Coronary artery (tissue), 2 donors: ENCODE measurements around the gene CTBP1.

ENCODE experiments used
- DNase-seq: peaks from one replicate; pipeline ENCODE4 v3.0.0-alpha.2; 2017; ENCODE audit warnings: low spot score
- H3K27ac ChIP-seq, 2 donors: fragments of 200-600 bp; sonication (generic); one replicate each; pipeline ENCODE4 v1.5.1; 2016 to 2019
- H3K4me3 ChIP-seq: fragments of 200-600 bp; sonication (generic); 2 replicates; pipeline ENCODE4 v1.5.1; 2016; ENCODE audit warnings: mild to moderate bottlenecking, moderate library complexity
- TF ChIP-seq, protein P1 (sequence below): fragments of 200-600 bp; sonication (generic); IDR thresholded peaks from one replicate; pipeline ENCODE4 v1.5.1; 2019; ENCODE audit warnings: antibody characterized with exemption

CTBP1 gene

DNA sequence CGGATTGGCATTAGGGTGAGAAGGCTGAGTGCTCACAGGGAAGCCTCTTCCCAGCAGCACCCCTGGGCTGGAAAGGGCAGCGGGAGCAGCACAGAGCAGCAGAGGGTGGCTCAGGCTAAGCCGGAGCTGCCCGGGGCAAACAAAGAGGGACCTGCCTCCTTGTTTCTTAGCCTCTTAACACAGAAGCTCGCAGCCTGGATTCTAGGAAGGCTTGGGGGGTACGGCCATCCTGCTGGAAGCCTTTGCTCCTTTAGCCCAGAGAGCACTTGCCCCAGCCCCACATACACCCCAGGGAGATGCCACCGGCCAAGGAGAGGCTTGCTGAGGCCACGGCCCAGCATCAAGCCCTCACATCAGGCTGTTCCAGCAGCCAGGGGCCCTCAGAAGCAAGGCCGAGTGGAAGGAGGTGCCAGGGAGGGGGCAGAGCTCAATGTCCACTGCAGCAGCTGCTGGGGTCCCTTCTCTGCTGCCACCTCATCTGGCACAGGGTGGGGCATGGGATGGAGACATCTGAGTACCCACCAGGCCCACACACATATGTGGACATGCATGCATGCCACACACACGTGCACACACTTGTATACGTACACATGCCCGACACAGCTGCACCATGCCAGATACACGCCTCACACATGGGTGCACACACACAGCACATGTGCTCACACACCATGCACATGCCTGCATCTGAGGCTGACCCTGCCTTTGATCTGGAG is 56.3 kb downstream of the CTBP1 start:
- H3K4me3 ChIP-seq, result peak overlapping the region; percentile 48
- DNase-seq, result peak; percentile 75
- TF ChIP-seq, protein P1, sequence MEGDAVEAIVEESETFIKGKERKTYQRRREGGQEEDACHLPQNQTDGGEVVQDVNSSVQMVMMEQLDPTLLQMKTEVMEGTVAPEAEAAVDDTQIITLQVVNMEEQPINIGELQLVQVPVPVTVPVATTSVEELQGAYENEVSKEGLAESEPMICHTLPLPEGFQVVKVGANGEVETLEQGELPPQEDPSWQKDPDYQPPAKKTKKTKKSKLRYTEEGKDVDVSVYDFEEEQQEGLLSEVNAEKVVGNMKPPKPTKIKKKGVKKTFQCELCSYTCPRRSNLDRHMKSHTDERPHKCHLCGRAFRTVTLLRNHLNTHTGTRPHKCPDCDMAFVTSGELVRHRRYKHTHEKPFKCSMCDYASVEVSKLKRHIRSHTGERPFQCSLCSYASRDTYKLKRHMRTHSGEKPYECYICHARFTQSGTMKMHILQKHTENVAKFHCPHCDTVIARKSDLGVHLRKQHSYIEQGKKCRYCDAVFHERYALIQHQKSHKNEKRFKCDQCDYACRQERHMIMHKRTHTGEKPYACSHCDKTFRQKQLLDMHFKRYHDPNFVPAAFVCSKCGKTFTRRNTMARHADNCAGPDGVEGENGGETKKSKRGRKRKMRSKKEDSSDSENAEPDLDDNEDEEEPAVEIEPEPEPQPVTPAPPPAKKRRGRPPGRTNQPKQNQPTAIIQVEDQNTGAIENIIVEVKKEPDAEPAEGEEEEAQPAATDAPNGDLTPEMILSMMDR, result no peak
- H3K27ac ChIP-seq, result peak overlapping the region; percentile 82 to 89

DNA sequence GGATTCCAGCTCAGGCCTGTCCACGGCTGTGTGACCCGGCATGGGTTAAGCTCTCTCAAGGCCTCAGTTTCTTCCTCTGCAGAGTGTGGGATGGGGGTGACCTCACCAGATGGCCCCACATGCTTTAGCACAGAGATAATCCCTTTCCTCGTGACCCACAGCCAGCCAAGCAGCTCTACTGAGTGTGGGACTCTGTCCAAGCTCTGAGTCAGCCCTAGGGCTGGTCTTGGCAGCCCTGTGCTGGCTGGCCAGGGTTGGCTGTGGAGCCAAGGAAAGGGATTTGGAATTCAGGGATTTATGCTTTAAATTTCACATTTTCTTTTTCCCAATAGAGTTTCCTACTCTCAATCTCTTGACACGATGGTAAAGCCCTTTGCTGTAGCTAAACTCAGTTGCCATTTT is 56.8 kb downstream of the CTBP1 start:
- H3K27ac ChIP-seq, result peak overlapping the region; percentile 82 to 89
- peak overlapping the region; percentile 48 for H3K4me3 ChIP-seq
- TF ChIP-seq, protein P1, result no peak
- peak; percentile 91 for DNase-seq

DNA sequence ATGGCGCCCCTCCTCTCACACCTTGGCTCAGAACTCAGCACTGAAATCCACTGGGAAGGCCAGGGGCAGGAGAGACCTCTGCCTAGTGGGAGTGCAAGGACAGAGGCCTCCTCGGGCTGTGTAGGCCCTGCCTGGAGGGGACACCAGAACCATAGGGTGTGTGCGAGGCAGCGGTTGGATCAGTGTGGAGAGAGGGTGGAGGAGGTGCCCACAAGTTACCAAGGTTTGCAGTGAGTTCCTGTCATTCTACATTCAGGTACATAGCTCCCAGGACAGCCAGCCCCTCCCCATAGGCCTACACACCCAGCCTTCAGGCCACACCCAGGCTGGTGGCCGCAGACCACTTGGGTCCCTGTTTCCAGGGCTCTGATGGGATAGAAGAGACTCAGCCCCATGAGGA is 57.3 kb downstream of the CTBP1 start:
- H3K27ac ChIP-seq, result peak overlapping the region; percentile 82 to 89
- no peak for DNase-seq

DNA sequence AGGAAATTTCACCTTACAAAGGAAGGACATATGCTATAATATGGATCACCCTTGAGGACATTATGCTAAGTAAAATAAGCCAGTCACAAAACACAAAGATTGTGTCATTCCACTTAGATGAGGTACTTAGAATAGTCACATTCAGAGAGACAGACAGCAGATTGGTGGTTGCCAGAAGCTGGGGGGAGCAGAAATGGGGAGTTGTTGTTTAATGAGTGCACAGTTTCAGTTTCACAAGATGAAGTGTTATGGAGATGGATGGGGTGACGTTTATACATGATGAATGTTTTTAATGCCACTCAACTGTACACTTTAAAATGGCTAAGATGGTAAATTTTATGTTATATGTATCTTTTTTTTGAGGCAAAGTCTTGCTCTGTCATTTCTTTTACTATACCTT is 61.7 kb downstream of the CTBP1 start:
- TF ChIP-seq, protein P1, result no peak
- Histone ChIP-seq H3K4me3 (no peak overlapping the region), H3K27ac (no peak overlapping the region)
- no peak for DNase-seq

More for the DNA sequence above, 57.3 kb downstream of the CTBP1 start:
- no peak overlapping the region for H3K4me3 ChIP-seq
- TF ChIP-seq, protein P1, result no peak

DNA sequence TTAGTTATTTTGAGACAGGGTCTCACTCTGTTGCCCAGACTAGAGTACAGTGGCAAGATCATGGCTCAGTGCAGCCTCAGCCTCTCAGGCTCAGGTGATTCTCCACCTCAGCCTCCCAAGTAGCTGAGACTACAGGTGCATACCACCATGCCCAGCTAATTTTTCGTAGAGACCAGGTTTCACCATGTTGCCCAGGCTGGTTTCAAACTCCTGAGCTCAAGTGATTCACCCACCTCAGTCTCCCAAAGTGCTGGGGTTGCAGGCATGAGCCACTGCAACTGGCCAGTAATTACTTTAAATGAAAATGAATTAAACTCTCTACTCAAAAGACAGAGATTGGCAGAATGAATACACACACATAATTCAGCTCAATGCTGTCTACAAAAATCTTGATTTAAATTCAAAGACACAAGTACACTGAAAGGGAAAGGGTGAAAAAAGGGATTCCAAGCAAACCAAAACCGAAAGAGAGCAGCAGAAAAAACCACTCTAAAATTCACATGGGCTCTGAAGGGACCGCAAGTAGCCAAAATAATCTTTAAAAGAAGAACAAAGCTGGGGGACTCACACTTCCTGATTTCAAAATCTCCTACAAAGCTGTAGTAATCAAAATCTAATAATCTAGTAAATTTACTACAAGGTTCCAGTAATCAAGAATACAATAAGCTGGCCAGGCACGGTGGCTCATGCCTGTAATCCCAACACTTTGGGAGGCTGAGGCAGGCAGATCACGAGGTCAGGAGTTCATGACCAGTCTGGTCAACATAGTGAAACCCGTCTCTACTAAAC is 64.8 kb downstream of the CTBP1 start:
- H3K4me3 ChIP-seq, result peak overlapping the region; percentile 22
- TF ChIP-seq, protein P1, result no peak
- DNase-seq, result no peak
- no peak overlapping the region for H3K27ac ChIP-seq

DNA sequence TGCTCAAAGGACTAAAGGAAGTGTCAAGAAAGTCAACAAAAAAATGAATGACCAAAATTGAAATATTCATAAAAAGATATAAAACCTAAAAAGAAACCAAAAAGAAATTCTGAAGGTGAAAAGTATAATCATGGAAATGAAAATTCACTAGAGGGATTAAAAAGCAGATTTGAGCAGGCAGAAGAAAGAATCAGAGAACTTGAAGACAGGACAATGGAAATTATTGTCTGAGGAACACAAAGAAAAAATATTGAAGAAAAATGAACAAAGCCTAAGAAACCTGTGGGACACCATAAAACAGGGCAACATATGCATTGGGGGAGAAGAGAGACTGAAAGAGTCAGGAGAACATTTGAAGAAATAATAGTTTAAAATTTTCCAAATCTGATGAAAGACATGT is 66.6 kb downstream of the CTBP1 start:
- TF ChIP-seq, protein P1, result no peak
- H3K4me3 ChIP-seq, result no peak overlapping the region
- DNase-seq, result no peak
- H3K27ac ChIP-seq, result no peak overlapping the region

DNA sequence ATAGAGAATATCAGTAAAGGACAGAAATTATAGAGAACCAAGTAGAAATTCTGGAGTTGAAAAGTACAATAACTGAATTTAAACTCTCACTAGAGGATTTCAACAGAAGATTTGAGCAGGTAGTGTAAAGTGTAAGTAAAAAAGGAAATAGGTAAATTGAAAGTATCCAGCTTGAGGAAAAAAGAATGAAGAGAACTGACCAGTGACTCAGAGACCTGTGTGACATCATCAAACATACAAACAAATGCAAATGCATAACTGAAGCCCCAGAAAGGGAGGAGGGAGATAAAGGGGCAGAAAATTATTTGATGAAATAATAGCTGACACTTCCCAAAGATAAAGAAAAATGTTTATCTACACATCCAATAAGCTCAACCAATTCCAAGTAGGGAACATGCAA is 68.3 kb downstream of the CTBP1 start:
- TF ChIP-seq, protein P1, result no peak
- H3K4me3 ChIP-seq, result no peak overlapping the region
- no peak for DNase-seq
- no peak overlapping the region for H3K27ac ChIP-seq
